ENCODE measurements around the gene TULP4. TPM values are rescaled to one million over a fixed set of nuclear protein-coding genes. Genes with fewer than 3 reads are reported as not detected.

TULP4 gene
- polyA plus RNA-seq, 3 donors: 6.5 to 10.6 (median 7.9) TPM

DNA sequence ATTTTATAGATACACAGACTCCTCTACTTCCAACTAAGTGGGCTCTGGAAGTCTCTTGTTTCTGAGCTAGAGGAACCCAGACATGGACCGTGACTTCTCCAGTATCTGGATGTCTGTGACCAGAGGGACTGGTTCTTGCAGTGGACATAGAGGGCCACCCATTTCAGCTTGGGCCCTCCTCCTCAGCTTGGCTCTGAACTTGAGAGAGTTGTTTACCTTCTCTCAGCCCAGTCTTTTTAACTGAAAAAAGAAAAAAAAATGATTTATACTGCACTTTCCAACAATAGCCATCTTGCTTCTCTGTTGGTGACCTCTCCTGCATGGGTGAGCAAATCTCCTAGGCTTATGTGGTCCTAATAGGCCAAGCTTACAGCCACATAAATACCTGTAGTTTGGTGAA lies 187.3 kb downstream of the TULP4 start:
- H3K36me3 ChIP-seq (replicated peaks in 1 of 2; ENCODE audit: control insufficient read depth in 1 of 2, insufficient read depth in 2 of 2, low read length in 2 of 2): peaks cover 32 to 83% of the 10 kb centered on the region in 2 donors
- H4K20me1 ChIP-seq (ENCODE audit: insufficient read depth, low read length): no peaks in the 10 kb centered on the region
- H3K9me3 ChIP-seq (replicated peaks in 1 of 2; ENCODE audit: control insufficient read depth in 1 of 2, insufficient read depth in 1 of 2, low read length in 2 of 2): peaks cover 0 to 3% of the 10 kb centered on the region in 2 donors
- DNase-seq: no peak
- TF ChIP-seq, protein P1, sequence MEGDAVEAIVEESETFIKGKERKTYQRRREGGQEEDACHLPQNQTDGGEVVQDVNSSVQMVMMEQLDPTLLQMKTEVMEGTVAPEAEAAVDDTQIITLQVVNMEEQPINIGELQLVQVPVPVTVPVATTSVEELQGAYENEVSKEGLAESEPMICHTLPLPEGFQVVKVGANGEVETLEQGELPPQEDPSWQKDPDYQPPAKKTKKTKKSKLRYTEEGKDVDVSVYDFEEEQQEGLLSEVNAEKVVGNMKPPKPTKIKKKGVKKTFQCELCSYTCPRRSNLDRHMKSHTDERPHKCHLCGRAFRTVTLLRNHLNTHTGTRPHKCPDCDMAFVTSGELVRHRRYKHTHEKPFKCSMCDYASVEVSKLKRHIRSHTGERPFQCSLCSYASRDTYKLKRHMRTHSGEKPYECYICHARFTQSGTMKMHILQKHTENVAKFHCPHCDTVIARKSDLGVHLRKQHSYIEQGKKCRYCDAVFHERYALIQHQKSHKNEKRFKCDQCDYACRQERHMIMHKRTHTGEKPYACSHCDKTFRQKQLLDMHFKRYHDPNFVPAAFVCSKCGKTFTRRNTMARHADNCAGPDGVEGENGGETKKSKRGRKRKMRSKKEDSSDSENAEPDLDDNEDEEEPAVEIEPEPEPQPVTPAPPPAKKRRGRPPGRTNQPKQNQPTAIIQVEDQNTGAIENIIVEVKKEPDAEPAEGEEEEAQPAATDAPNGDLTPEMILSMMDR (IDR thresholded peaks at IDR 0.05): no peak
- Mint-ChIP-seq H3K4me3 (no peak overlapping the region), H3K27me3 (ENCODE audit: low read depth in 3 of 3) (peaks cover 0 to 2% (median 0%) of the 10 kb centered on the region in 3 donors), H3K4me1 (no peaks in the 10 kb centered on the region), H3K36me3 (peaks cover 58 to 79% of the 10 kb centered on the region in 2 donors), H3K27ac (no peak overlapping the region), H3K9me3 (peaks cover 0 to 3% (median 0%) of the 10 kb centered on the region in 7 donors)
- H3K4me1 ChIP-seq (ENCODE audit: control insufficient read depth in 1 of 2, insufficient read depth in 2 of 2, low read length in 2 of 2): no peaks in the 10 kb centered on the region
- no peak overlapping the region for H3K4me3 ChIP-seq (replicated peaks in 1 of 3; ENCODE audit: low read depth in 2 of 3, low read length in 3 of 3)
- H2AFZ ChIP-seq (ENCODE audit: insufficient read depth, low read depth, low read length, poor library complexity, severe bottlenecking): no peak overlapping the region
- intact Hi-C loops (cut with micrococcal nuclease): no loop called here
- no peaks in the 10 kb centered on the region for H3K79me2 ChIP-seq (ENCODE audit: insufficient read depth, low read length)
- H3K27me3 ChIP-seq (ENCODE audit: control insufficient read depth in 2 of 2, insufficient read depth in 2 of 2, low read length in 2 of 2): no peaks in the 10 kb centered on the region
- no peak overlapping the region for H3K4me2 ChIP-seq (replicated peaks; ENCODE audit: extremely low read depth, low read length, poor library complexity, severe bottlenecking)
- 100% methylated on average over 1 of the region's 1 CpG for WGBS (ENCODE audit: insufficient coverage)
- no peak overlapping the region for H3K9ac ChIP-seq (ENCODE audit: insufficient read depth, low read length, poor library complexity, severe bottlenecking)
- H3K27ac ChIP-seq (ENCODE audit: low read depth in 1 of 2, low read length in 2 of 2): no peak overlapping the region

DNA sequence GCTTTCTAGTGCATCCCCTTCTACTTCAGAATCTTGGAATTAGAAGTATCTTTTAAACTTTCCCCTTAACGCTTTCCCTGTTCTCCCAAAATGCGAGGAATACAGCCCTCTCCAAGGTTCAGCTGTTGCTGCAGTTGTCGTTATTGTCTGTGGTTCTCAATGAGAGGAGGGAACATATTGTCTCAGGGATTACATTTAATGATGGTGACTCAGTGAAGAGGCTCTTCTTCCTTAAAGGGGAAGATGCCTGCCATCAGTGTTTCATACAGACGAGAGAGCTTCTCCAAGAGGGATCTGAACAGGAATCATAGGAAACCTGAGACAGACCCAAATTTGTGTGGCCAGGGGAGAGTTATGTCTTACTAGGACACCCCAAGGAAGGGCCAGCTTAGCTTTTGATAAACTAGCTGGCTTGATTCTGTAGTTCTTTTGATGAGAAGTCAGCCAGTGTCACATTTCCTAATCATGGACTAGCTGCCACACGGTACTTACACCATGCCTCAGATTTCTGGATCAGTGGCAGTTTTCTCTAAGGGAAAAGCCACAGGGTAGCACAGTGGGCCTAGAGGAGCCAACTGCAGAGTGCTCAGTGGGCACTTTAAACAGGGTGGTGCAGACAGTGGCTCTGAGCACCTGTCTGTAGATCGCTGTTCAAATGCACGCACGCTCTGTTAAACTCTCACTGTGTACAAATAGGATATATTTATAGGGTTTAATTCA lies 187.9 kb downstream of the TULP4 start:
- H3K27ac ChIP-seq (ENCODE audit: low read depth in 1 of 2, low read length in 2 of 2): no peak overlapping the region
- Mint-ChIP-seq H3K27me3 (ENCODE audit: low read depth in 3 of 3) (peaks cover 0 to 2% (median 0%) of the 10 kb centered on the region in 3 donors), H3K4me1 (no peaks in the 10 kb centered on the region), H3K27ac (no peak overlapping the region), H3K4me3 (no peak overlapping the region), H3K36me3 (peaks cover 56 to 76% of the 10 kb centered on the region in 2 donors), H3K9me3 (peaks cover 0 to 4% (median 1%) of the 10 kb centered on the region in 7 donors)
- intact Hi-C loops (cut with micrococcal nuclease): no loop called here
- no peaks in the 10 kb centered on the region for H3K79me2 ChIP-seq (ENCODE audit: insufficient read depth, low read length)
- no peak for DNase-seq
- H3K4me2 ChIP-seq (replicated peaks; ENCODE audit: extremely low read depth, low read length, poor library complexity, severe bottlenecking): no peak overlapping the region
- H3K4me3 ChIP-seq (replicated peaks in 1 of 3; ENCODE audit: low read depth in 2 of 3, low read length in 3 of 3): no peak overlapping the region
- no peak overlapping the region for H2AFZ ChIP-seq (ENCODE audit: insufficient read depth, low read depth, low read length, poor library complexity, severe bottlenecking)
- H3K9me3 ChIP-seq (replicated peaks in 1 of 2; ENCODE audit: control insufficient read depth in 1 of 2, insufficient read depth in 1 of 2, low read length in 2 of 2): peaks cover 0 to 3% of the 10 kb centered on the region in 2 donors
- H3K9ac ChIP-seq (ENCODE audit: insufficient read depth, low read length, poor library complexity, severe bottlenecking): no peak overlapping the region
- 92% methylated on average over 2 of the region's 8 CpGs for WGBS (ENCODE audit: insufficient coverage)
- TF ChIP-seq, protein P1 (IDR thresholded peaks at IDR 0.05): no peak
- no peaks in the 10 kb centered on the region for H4K20me1 ChIP-seq (ENCODE audit: insufficient read depth, low read length)
- peaks cover 30 to 77% of the 10 kb centered on the region in 2 donors for H3K36me3 ChIP-seq (replicated peaks in 1 of 2; ENCODE audit: control insufficient read depth in 1 of 2, insufficient read depth in 2 of 2, low read length in 2 of 2)
- no peaks in the 10 kb centered on the region for H3K27me3 ChIP-seq (ENCODE audit: control insufficient read depth in 2 of 2, insufficient read depth in 2 of 2, low read length in 2 of 2)
- no peaks in the 10 kb centered on the region for H3K4me1 ChIP-seq (ENCODE audit: control insufficient read depth in 1 of 2, insufficient read depth in 2 of 2, low read length in 2 of 2)
